Stimulated activated CD8-positive, alpha-beta memory T cell treated with anti-CD3 and anti-CD28 coated beads, Interleukin-2, amount 100 ng/mL, for 48 hours (primary cell): ENCODE data around the gene PRAME.
A peak's percentile ranks its signal among the peaks of the same experiment; 100 is the strongest.
"Not testable (repeated sequence)": the region's sequence is repeated elsewhere in the genome, so short reads cannot be mapped to it uniquely, and the experiment has no call there.

Source experiments
- DNase-seq, 2 donors: peaks; one replicate each; pipeline ENCODE4 v3.0.0-alpha.2; 2020; ENCODE audit warnings: low read depth in 2 of 2

Gene PRAME

DNA sequence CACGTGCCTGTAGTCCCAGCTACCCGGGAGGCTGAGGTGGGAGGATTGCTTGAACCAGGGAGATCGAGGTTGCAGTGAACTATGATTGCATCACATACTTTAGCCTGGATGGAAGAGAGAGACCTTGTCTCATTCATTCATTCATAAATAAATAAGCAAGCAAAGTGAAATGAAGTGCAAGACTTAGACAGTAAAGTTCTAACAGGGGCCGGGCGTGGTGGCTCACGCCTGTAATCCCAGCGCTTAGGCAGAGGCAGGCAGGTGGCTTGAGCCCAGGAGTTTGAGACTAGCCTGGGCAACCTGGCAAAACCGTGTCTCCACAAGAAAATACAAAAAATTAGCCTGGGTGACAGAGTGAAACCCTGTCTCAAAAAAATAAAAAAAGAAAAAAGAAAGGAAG, 37.4 kb downstream of the PRAME start:
- DNase-seq: no peak

DNA sequence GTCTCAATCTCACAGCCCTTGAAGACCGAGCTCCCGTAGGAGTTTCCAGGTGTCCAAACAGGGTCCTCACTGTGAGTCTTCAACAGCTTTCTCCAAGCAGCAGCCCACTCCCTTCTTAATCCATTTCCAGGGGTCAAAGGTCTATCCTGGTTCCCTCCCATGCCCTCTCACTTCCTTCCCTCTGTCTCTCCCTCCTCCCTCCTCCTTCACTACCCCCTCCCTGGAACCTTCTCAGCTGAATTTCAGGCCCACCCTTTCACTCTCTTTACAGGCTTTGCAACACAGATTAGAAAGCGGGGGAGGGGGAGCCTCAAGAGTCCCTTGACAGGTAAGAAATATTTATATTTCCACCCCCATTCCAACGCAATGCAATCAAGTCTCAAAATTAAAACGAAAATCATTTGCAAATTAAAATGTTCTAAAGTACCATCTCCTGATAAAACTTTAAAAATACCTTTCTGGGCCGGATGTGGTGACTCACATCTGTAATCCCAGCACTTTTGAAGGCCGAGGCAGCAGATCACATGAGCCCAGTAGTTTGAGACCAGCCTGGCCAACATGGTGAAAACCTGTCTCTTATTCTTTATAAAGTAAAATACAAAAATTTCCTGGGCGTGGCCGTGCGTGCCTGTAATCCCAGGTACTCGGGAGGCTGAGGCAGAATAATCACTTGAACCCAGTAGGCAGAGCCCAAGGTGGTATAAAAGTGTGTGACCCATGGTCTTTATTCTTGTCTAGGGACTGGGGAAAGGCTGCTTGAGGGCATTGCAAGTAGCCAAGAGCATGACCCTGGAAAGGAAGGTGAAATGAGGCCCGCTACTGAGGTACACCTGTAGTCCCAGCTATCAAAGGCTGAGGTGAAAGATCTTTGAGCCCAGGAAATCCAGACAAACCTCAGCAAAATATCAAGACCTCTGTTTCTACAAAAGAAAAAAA, 38.1 kb downstream of the PRAME start:
- DNase-seq: no peak

DNA sequence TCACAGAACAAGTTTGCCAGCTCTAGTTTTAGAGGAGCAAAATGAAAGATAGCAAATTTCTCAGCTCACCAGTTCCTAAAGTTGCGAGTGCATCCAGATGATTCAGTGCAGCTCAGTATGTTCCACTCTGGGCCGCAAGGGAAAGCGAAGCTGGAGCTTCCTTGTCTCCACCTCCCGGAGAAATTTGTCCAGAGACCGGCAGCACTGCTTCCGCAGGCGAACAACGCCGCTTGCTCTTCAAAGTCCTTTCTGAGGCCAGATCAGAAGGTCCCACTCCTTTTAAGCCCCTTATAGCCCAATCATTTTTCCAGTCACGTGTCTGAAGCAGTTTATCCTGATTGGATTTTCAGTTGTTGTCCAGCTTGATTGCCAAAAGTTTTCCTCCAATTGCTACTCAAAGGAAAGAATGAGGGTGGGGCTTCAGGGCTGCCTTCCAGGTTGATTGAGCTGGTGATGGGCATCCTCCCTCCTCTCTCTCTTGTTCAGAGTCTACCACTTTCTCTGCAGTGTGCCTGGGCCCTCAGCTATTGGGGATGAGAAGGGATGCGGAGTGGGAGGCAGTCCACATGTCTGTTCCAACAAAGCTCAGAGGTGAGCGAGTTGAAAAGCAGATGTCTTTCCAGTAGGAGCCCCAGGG, 38.9 kb downstream of the PRAME start, which contains the start of gene ZNF280A:
Gene ZNF280A, minus strand, starts transcription at position 251 of the 637 bp plus-strand sequence. CDS start 4,640 bp downstream, outside the sequence.
- no peak for DNase-seq

DNA sequence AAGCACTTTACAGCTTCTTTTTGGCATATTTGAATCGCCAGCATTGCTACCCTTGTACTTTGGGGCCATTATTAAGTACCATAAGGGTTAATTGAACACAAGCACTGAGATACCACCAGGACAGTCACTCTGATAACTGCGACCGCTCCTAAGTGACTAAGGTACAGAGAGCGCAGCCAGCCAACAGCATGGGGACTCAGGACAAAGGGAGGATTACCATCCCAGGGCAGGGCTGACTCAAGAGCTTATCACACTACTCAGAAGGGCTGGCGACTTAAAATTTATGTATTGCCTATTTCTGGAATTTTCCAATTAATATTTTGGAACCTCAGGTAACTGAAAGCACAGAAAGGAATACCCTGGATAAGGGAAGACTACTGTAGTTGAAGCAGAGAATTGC, 39.5 kb downstream of the PRAME start:
- DNase-seq: no peak

DNA sequence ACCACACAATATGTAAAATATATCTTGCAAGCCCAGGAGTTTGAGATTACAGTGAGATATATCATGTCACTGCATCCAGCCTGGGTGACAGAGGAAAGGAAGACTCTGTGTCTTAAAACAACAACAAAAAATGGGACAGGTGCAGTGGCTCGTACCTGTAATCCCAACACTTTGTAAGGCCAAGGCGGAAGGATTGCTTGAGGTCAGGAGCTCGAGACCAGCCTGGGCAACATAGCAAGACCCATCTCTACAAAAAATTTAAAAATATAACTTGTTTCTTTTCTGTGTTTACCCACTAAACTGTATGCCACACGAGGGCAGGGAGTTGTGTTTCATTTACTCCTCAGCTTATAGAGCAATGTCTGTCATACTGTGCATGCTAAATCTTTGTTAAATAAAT, 42.1 kb downstream of the PRAME start:
- DNase-seq: no peak

DNA sequence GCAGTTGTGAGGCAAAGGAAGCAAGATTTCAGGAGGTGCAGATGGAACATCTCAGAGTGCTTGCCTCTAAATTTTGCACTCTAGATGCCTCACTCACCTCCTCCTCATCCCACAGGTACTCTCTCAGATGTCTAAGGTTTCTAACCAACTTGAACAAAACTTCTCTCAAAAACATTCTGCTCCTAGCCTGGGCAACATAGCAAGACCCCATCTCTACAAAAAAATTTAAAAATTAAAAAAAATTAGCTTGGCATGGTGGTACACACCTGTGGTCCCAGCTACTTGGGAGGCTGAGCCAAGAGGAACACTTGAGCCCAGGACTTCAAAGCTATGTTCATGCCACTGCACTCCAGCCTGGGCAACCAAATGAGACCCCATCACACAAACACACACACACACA, 43.2 kb downstream of the PRAME start:
- DNase-seq: no peak

DNA sequence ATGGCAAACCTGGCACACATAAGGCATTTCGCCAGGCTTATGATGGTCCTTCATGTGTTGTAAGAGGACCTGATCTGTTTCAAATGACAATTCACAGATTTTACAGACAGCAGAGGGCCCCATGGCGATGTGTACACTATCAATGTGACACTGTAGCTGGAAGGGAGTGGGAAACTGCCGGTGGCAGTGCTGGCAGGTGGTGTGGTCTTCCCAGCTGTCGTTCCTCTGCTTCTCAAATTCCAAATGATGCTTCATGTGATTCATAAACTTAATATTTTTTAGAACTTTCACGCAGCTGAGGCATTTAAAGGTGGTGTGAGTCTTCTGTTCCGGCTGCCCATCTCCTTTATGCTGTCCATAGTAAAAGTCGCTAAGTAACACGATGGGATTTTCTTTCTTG, 44.6 kb downstream of the PRAME start:
- DNase-seq: not testable (repeated sequence)

DNA sequence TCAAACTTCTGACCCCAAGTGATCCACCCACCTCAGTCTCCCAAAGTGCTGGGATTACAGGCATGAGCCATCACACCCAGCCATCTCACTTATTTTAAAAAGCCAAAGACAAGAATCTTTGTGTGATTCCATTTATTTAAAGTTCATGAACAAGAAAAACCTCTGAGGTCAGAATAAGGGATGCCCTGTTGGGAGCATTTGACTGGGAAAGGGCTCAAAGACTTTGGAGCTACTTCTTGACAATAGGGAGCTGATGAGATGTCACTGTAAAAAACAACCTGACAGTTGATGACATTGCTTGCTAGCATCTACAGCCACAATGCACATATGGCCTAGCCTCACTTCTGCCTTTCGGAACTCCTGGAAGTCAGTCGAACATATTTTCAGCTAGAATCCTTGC, 45.4 kb downstream of the PRAME start:
- DNase-seq: no peak

DNA sequence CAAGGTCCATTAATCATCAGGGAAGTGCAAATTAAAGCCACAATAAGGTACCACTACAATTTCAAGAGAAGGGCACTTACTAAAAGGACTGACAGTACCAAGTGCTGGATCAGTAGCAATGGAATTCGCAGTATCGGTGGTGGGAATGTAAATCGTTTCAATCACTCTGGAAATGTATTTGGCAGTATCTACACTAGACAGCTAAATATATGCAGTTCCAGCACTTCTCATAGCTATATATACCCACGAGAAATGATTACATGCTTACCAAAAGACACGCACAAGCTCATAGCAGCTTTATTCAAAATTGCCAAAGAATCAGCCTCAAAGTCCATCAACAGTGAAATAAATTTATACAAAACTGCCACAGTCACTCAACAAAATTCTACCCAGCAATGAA, 46.1 kb downstream of the PRAME start:
- DNase-seq: no peak

DNA sequence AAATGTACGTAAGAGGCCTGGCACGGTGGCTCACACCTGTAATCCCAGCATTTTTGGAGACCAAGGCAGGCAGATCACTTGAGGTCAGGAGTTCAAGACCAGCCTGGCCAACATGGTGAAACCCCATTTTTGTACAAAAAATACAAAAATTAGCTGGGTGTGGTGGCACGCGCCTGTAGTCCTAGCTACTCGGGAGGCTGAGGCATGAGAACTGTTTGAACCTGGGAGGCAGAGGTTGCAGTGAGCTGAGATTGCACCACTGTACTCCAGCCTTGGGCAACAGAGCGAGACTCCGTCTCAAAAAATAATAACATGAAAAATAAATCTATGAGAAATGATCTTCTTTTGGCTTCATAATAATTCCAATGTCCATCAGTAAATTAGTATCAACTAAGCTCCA, 48.2 kb downstream of the PRAME start:
- not testable (repeated sequence) for DNase-seq

DNA sequence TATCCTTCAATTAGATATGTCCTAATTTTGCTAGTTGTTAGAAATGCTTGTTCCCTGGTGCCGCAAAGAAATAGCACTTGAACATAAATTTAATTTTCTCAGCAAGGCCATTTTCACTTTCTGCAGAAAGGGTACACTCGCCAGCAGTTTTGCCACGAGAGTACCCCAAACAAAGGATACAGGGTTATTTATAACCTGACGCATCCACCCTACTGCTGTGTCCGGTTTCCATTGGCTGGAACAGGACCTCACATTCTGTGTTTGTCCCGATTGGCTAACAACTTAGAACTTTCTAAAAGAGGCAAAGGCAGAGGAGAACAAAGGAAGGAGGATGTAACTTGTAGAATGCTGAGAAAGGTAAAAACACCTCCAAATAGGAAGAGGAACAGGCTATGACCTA, 49.2 kb downstream of the PRAME start:
- DNase-seq: not testable (repeated sequence)

DNA sequence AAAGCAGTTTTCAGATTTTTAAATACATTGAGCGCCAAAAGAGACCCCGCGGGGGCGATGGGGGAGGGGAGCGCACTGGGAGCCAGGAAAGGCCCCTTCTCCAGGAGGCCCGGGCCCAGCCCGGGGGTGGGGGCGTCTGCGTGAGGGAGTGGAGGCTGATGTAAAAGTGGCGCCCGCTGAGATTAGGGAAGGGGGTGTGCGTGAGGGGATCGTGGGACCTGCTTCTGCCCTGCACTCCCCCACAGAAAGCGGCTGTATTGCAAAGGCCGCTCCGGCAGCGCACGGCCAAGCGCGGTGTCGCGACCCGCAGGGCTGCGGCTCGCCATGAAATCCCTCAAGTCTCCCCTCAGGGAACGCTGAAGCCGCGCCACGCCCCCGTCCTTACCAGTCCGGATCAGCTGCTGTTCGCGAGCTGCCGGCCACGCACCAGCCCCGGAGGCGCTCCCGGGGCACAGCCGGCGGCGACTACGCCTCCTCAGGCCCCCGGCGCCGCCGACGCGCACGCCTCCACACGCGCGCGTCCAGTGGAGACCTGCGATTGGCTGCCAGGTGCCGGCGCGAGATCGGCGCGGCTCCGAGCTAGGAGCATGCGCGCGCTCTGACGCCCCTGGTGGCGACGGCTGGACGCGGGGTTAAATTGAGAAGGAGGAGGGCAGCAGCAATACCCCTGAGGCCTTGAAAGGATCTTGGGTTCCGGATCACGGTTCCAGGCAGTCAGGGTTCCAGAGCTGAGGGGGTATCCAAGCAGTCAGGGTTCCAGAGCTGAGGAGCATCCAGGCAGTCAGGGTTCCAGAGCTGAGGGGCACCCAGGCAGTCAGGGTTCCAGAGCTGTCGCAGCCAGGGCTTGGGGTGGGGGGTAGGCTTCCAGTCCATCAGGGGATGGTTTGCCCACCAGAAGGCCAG, 50.5 kb downstream of the PRAME start, which contains the start of gene ZNF280B:
Gene ZNF280B, minus strand, starts transcription at position 469 of the 903 bp plus-strand sequence. CDS start 19,344 bp downstream, outside the sequence.
- DNase-seq: peak; percentile 78 to 80

DNA sequence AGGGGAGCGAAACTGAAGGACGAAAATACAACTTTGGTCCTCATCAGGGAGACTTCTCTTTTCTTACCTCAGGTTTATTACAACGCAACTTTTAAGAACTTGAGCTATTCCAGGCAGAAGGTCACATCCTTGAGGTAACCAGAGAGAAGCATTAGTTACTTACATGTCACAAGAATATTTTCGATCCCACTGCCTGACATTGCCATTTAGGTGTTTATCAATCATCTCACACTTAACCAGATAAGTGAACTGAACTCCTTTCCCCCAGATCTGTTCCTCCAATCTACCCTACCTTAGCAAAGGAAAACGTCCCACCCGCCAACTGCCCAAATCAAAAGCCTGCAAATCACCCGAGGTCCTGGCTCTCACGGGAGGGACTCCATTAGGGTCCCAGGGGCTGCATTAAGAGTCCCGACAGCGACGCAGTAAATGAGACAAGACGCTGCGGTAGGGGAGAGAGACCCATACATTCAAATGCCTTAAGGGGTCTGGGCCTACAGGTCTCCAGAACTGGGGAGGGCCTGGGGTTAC, 51.3 kb downstream of the PRAME start:
- DNase-seq: no peak

DNA sequence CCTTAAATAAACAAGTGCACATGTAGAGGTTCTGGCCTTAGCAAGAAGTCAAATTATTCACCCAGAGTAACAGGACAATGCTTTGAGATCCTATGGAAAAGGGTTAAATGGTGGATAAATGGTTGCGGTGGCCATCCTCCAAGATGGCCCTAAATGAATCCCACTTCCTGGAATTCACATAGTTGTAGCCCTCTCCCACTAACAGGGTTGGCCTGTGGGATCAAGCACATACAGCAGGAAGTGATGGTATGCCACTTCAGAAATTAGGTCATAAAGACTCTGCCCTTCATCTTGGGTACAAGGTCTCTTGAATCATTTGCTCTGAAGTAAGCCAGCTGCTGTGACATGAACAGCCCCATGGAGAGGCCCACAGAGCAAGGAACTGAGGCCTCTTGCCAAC, 52.3 kb downstream of the PRAME start:
- DNase-seq: no peak

DNA sequence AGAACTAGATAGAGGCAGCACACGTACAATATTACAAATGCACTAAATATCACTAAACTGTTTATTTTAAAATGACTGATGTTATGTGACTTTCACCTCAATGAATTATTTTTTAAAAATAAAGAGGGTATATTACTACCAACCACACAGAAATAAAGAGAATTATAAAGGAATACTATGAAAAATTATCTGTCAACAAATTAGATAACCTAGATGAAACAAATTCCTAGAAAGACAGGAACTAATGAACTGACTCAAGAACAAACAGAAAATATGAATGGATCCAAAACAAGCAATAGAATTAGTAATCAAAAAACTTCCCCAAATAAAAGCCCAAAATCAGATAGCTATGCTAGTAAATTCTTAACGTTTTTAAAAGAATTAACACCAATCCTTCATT, 60.8 kb downstream of the PRAME start:
- DNase-seq: no peak
